Measurements from ENCODE around the gene PRPF8.
A peak's percentile ranks its signal among the peaks of the same experiment; 100 is the strongest.

PRPF8 gene

GRCh38 chr17:1649844-1650501 is 34.7 kb downstream of the PRPF8 start, which contains the start of gene RILP:
TSS of gene RILP (minus strand) at chr17:1649866. CDS start at chr17:1649804, 62 bp downstream.
- Histone ChIP-seq H3K4me3 (replicated peaks; ENCODE audit: low read depth, low read length) (peak within 1 kb of the TSS; percentile 65), H3K36me3 (ENCODE audit: control insufficient read depth, insufficient read depth, low read length) (peaks cover 33% of the 10 kb centered on the region), H3K27me3 (replicated peaks; ENCODE audit: control insufficient read depth, insufficient read depth, low read length) (no peaks in the 10 kb centered on the region)
- TF ChIP-seq CTCF (IDR thresholded peaks at IDR 0.05; ENCODE audit: insufficient read depth, low read length, poor library complexity, severe bottlenecking), result no peak
- no peak for DNase-seq (ENCODE audit: extremely low read depth, insufficient read length)

GRCh38 chr17:1648963-1649843 is 35.5 kb downstream of the PRPF8 start:
- Histone ChIP-seq H3K36me3 (ENCODE audit: control insufficient read depth, insufficient read depth, low read length) (peaks cover 30% of the 10 kb centered on the region), H3K27me3 (replicated peaks; ENCODE audit: control insufficient read depth, insufficient read depth, low read length) (no peaks in the 10 kb centered on the region), H3K4me3 (replicated peaks; ENCODE audit: low read depth, low read length) (peak overlapping the region; percentile 65)
- peak; percentile 96 for TF ChIP-seq CTCF (IDR thresholded peaks at IDR 0.05; ENCODE audit: insufficient read depth, low read length, poor library complexity, severe bottlenecking)
- DNase-seq (ENCODE audit: extremely low read depth, insufficient read length), result peak; percentile 86

GRCh38 chr17:1648173-1648962 is 36.3 kb downstream of the PRPF8 start:
- peak; percentile 92 for DNase-seq (ENCODE audit: extremely low read depth, insufficient read length)
- TF ChIP-seq CTCF (IDR thresholded peaks at IDR 0.05; ENCODE audit: insufficient read depth, low read length, poor library complexity, severe bottlenecking), result peak; percentile 17

GRCh38 chr17:1647802-1648171 is 36.9 kb downstream of the PRPF8 start:
- Histone ChIP-seq H3K27me3 (replicated peaks; ENCODE audit: control insufficient read depth, insufficient read depth, low read length) (no peaks in the 10 kb centered on the region), H3K4me3 (replicated peaks; ENCODE audit: low read depth, low read length) (no peak overlapping the region), H3K36me3 (ENCODE audit: control insufficient read depth, insufficient read depth, low read length) (peaks cover 20% of the 10 kb centered on the region)
- TF ChIP-seq CTCF (IDR thresholded peaks at IDR 0.05; ENCODE audit: insufficient read depth, low read length, poor library complexity, severe bottlenecking), result no peak
- DNase-seq (ENCODE audit: extremely low read depth, insufficient read length), result no peak

More at GRCh38 chr17:1648173-1648962, 36.3 kb downstream of the PRPF8 start:
- H3K27me3 ChIP-seq (replicated peaks; ENCODE audit: control insufficient read depth, insufficient read depth, low read length), result no peaks in the 10 kb centered on the region
- H3K4me3 ChIP-seq (replicated peaks; ENCODE audit: low read depth, low read length), result peak overlapping the region; percentile 53
- H3K36me3 ChIP-seq (ENCODE audit: control insufficient read depth, insufficient read depth, low read length), result peaks cover 22% of the 10 kb centered on the region

- Histone ChIP-seq H3K4me3 (replicated peaks; ENCODE audit: low read depth, low read length) (no peak overlapping the region; the same call in 1 of the 2 replicates), H3K27me3 (replicated peaks; ENCODE audit: control insufficient read depth, insufficient read depth, low read length) (no peaks in the 10 kb centered on the region), H3K36me3 (ENCODE audit: control insufficient read depth, insufficient read depth, low read length) (peaks cover 9% of the 10 kb centered on the region)
- DNase-seq (ENCODE audit: extremely low read depth, insufficient read length), result no peak
- no peak for TF ChIP-seq CTCF (IDR thresholded peaks at IDR 0.05; ENCODE audit: insufficient read depth, low read length, poor library complexity, severe bottlenecking)
These were observed 38.3 kb downstream of the PRPF8 start for GRCh38 chr17:1646199-1646875.

Measured in GM06990 (cell line).